IPS-15b (cell line): ENCODE results near the gene PCMT1.
A peak's percentile ranks its signal among the peaks of the same experiment; 100 is the strongest.
"Not testable (repeated sequence)": the region's sequence is repeated elsewhere in the genome, so short reads cannot be mapped to it uniquely, and the experiment has no call there.

Experiments
- H3K27me3 ChIP-seq: one replicate; pipeline ENCODE4 v1.6.1; 2013; ENCODE audit warnings: low read length; ENCODE audit not compliant: control insufficient read depth, insufficient read depth
- H3K36me3 ChIP-seq: one replicate; pipeline ENCODE4 v1.6.1; 2013; ENCODE audit warnings: low read length; ENCODE audit not compliant: control insufficient read depth, insufficient read depth
- H3K4me1 ChIP-seq: one replicate; pipeline ENCODE4 v1.6.1; 2013; ENCODE audit warnings: mild to moderate bottlenecking, low read length; ENCODE audit not compliant: control insufficient read depth, insufficient read depth
- H3K4me3 ChIP-seq: one replicate; pipeline ENCODE4 v1.5.1; 2013; ENCODE audit warnings: low read depth, low read length
- H3K9ac ChIP-seq: one replicate; pipeline ENCODE4 v1.6.1; 2013; ENCODE audit warnings: low read depth, mild to moderate bottlenecking, low read length
- H3K9me3 ChIP-seq: one replicate; pipeline ENCODE4 v1.6.1; 2013; ENCODE audit warnings: mild to moderate bottlenecking, low read length; ENCODE audit not compliant: control insufficient read depth, insufficient read depth

PCMT1 gene

GRCh38 chr6:149727793-149728498 lies 21.6 kb upstream of the PCMT1 start:
- peaks cover 16% of the 10 kb centered on the region for H3K36me3 ChIP-seq

GRCh38 chr6:149728499-149729234 lies 20.9 kb upstream of the PCMT1 start:
- Histone ChIP-seq H3K27me3 (no peaks in the 10 kb centered on the region), H3K9ac (no peak overlapping the region), H3K4me1 (no peaks in the 10 kb centered on the region), H3K36me3 (peaks cover 22% of the 10 kb centered on the region), H3K9me3 (no peaks in the 10 kb centered on the region), H3K4me3 (no peak overlapping the region)

More at GRCh38 chr6:149727793-149728498, 21.6 kb upstream of the PCMT1 start:
- Histone ChIP-seq H3K27me3 (no peaks in the 10 kb centered on the region), H3K9me3 (no peaks in the 10 kb centered on the region), H3K4me1 (no peaks in the 10 kb centered on the region), H3K4me3 (no peak overlapping the region), H3K9ac (no peak overlapping the region)

GRCh38 chr6:149729824-149730223 lies 19.7 kb upstream of the PCMT1 start:
- no peaks in the 10 kb centered on the region for H3K27me3 ChIP-seq
- H3K4me3 ChIP-seq = no peak overlapping the region
- H3K36me3 ChIP-seq = peaks cover 23% of the 10 kb centered on the region
- no peaks in the 10 kb centered on the region for H3K9me3 ChIP-seq
- no peaks in the 10 kb centered on the region for H3K4me1 ChIP-seq
- H3K9ac ChIP-seq = no peak overlapping the region

- no peak overlapping the region for H3K4me3 ChIP-seq
- no peaks in the 10 kb centered on the region for H3K27me3 ChIP-seq
- no peaks in the 10 kb centered on the region for H3K4me1 ChIP-seq
- peaks cover 27% of the 10 kb centered on the region for H3K36me3 ChIP-seq
- no peak overlapping the region for H3K9ac ChIP-seq
- H3K9me3 ChIP-seq = no peaks in the 10 kb centered on the region
Measured at GRCh38 chr6:149733089-149733720, 16.3 kb upstream of the PCMT1 start.

- no peaks in the 10 kb centered on the region for H3K27me3 ChIP-seq
- H3K4me3 ChIP-seq = no peak overlapping the region
- H3K4me1 ChIP-seq = no peaks in the 10 kb centered on the region
- H3K36me3 ChIP-seq = peaks cover 19% of the 10 kb centered on the region
- H3K9ac ChIP-seq = no peak overlapping the region
- H3K9me3 ChIP-seq = no peaks in the 10 kb centered on the region
Measured at GRCh38 chr6:149734915-149735314, 14.6 kb upstream of the PCMT1 start.

GRCh38 chr6:149745252-149745651 lies 4.3 kb upstream of the PCMT1 start:
- not testable (repeated sequence) for H3K9me3 ChIP-seq, H3K27me3 ChIP-seq, H3K4me1 ChIP-seq
- Histone ChIP-seq H3K36me3 (peaks cover 13% of the 10 kb centered on the region), H3K9ac (peak overlapping the region; percentile 57), H3K4me3 (peak overlapping the region; percentile 89)

GRCh38 chr6:149746147-149746946 lies 3.2 kb upstream of the PCMT1 start, which contains the start of gene NUP43:
Gene NUP43 (minus strand): TSS chr6:149746529. CDS start chr6:149746495, 34 bp downstream.
- Histone ChIP-seq H3K9me3 (no peaks in the 10 kb centered on the region), H3K27me3 (no peaks in the 10 kb centered on the region), H3K4me3 (peak within 1 kb of the TSS; percentile 89), H3K36me3 (peaks cover 10% of the 10 kb centered on the region), H3K4me1 (peaks cover 3% of the 10 kb centered on the region), H3K9ac (peak within 1 kb of the TSS; percentile 57)

- not testable (repeated sequence) for H3K9me3 ChIP-seq, H3K27me3 ChIP-seq, H3K36me3 ChIP-seq, H3K4me1 ChIP-seq
- H3K4me3 ChIP-seq = peak overlapping the region; percentile 98
- H3K9ac ChIP-seq = peak overlapping the region; percentile 89
Measured at GRCh38 chr6:149749082-149749593, 403 bp upstream of the PCMT1 start.

GRCh38 chr6:149750136-149750609 lies 632 bp downstream of the PCMT1 start:
- H3K36me3 ChIP-seq = no peaks in the 10 kb centered on the region
- H3K4me1 ChIP-seq = peaks cover 5% of the 10 kb centered on the region
- H3K9me3 ChIP-seq = no peaks in the 10 kb centered on the region
- peak overlapping the region; percentile 98 for H3K4me3 ChIP-seq
- no peaks in the 10 kb centered on the region for H3K27me3 ChIP-seq
- H3K9ac ChIP-seq = peak overlapping the region; percentile 89

- Histone ChIP-seq H3K4me1 (peaks cover 5% of the 10 kb centered on the region), H3K9ac (no peak overlapping the region), H3K27me3 (no peaks in the 10 kb centered on the region), H3K4me3 (peak overlapping the region; percentile 98), H3K9me3 (no peaks in the 10 kb centered on the region), H3K36me3 (no peaks in the 10 kb centered on the region)
Measured at GRCh38 chr6:149751239-149751638, 1.7 kb downstream of the PCMT1 start.

- not testable (repeated sequence) for H3K27me3 ChIP-seq, H3K9me3 ChIP-seq, H3K36me3 ChIP-seq, H3K4me3 ChIP-seq, H3K9ac ChIP-seq, H3K4me1 ChIP-seq
Measured at GRCh38 chr6:149751920-149752319, 2.4 kb downstream of the PCMT1 start.
